Left lobe of liver (tissue), 2 donors: ENCODE data around the gene SH2D4B. TPM values are rescaled to one million over a fixed set of nuclear protein-coding genes. Genes with fewer than 3 reads are reported as not detected.
"Not testable (repeated sequence)": the region's sequence is repeated elsewhere in the genome, so short reads cannot be mapped to it uniquely, and the experiment has no call there.

Experiments used
- ATAC-seq: fragments of 200-7000 bp; cut with Tn5 transposase; one replicate; pipeline ENCODE4 v1.9.1; 2020; ENCODE audit warnings: mild to moderate bottlenecking, moderate library complexity
- DNase-seq: peaks from one replicate; pipeline ENCODE4 v3.0.0-alpha.2; 2020; ENCODE audit warnings: low spot score
- total RNA-seq: library from RNA; stranded (reverse); gene quantifications from one replicate; pipeline ENCODE4 v1.2.1, GENCODE V29; 2021
- donor health status: DM: no; HTN: no; CAD: no; lungs with moderate emphysema.
- donor health status: DM: no; HTN: yes; CAD: no.

The SH2D4B gene
- total RNA-seq, 1 donor from 2014 or later = not detected

- DNase-seq = no peak
- no peak for ATAC-seq
Measured at GRCh38 chr10:80522756-80523363, 14.8 kb upstream of the SH2D4B start.

- DNase-seq = no peak
- ATAC-seq = peak; percentile 23
Measured at GRCh38 chr10:80523773-80524172, 13.9 kb upstream of the SH2D4B start.

GRCh38 chr10:80524190-80524909 lies 13.4 kb upstream of the SH2D4B start:
- DNase-seq = no peak
- peak; percentile 10 for ATAC-seq

DNA sequence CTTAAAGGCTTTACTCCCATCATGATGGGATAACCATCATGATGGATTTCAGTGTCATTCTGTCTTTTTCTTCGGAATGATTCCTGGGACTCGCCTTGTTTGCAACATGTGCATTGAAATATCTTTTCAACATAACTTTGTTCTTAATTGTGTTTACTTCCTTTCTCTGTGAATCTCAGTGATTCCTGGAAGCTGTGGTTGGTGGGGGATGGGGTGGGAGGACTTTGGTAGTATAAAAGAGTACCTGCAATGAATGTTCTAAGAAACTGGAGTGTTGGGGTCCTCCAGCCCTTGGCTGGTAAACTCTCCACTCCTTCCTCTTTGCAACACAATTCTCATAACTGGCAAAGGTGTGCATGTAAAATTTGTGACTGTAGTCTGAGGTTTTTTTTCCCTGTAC lies 11.5 kb upstream of the SH2D4B start:
- no peak for DNase-seq

GRCh38 chr10:80526742-80527141 lies 11.0 kb upstream of the SH2D4B start:
- no peak for DNase-seq
- no peak for ATAC-seq

More for the DNA sequence above, 11.5 kb upstream of the SH2D4B start:
- ATAC-seq = no peak

- no peak for ATAC-seq
- no peak for DNase-seq
Measured at GRCh38 chr10:80528185-80528700, 9.5 kb upstream of the SH2D4B start.

DNA sequence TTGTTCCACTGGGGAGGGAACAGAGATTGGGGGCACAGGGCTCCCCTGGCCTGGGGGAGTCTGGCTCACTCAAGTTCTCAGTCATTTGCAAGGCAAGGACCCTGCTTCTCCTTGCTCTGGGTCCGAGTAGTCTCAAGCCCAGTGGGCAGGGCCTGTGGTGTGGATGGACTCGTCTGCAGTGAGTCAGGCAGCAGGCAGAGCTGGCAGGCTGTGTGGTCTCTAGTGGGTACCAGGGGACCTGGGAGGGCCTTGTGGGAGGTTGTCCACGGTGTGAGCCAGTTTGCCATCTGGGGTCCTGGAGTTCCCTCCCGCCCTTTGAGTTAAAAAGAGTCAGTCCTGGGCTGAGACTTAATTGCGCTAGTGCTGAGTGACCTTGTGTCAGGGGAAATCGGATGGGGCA lies 8.8 kb upstream of the SH2D4B start:
- DNase-seq (no peak), ATAC-seq (no peak)

DNA sequence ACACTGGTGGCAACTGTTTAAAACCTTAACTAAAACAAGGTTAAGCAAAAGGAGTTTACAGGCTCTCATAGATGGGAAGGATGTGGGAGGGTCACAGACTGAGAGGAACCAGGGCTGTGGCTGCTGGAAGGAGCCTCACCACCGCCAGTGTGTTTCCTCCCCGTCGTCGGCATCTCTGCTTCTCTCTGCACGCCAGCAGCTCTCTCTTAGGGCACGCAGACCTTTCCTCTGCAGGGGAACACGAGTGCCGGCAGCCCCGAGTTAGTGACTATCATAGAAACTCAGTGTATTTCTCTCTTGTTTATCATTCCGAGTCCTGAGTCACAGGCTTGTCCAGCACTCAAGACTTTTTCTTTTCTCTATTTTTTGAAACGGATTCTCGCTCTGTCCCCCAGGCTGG lies 8.1 kb upstream of the SH2D4B start:
- DNase-seq = no peak

GRCh38 chr10:80530251-80530650 lies 7.5 kb upstream of the SH2D4B start:
- DNase-seq (no peak), ATAC-seq (peak; percentile 84)

More for the DNA sequence above, 8.1 kb upstream of the SH2D4B start:
- ATAC-seq = peak; percentile 49

DNA sequence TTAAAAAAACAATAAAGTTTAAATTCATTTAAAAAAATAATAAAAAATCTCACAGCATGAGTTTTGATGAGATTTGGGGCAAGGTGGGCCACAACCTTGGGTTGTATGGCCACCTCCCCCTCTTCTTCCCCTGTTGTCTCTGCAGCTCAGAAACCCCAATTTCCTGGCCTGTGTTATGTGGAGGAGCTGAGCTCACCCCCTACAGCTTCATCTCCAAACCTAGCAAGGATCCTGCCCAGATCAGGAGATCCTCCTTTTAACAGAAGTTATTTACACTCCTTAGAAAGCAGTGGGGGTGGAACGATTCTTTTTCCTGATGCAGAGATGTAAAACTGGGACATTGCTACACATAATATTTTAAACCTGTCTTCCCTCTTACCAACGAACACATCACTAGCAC lies 6.9 kb upstream of the SH2D4B start:
- DNase-seq = no peak
- no peak for ATAC-seq

GRCh38 chr10:80532571-80532970 lies 5.1 kb upstream of the SH2D4B start:
- ATAC-seq (no peak), DNase-seq (no peak)

DNA sequence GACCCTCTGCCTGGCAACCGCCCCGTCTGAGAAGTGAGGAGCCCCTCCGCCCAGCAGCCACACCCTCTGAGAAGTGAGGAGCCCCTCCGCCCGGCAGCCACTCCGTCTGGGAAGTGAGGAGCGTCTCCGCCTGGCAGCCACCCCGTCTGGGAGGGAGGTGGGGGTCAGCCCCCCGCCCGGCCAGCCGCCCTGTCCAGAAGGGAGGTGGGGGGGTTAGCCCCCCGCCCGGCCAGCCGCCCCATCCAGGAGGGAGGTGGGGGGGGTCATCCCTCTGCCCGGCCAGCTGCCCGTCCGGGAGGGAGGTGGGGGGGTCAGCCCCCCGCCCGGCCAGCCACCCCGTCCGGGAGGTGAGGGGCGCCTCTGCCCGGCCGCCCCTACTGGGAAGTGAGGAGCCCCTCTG lies 3.6 kb upstream of the SH2D4B start:
- not testable (repeated sequence) for ATAC-seq, DNase-seq

DNA sequence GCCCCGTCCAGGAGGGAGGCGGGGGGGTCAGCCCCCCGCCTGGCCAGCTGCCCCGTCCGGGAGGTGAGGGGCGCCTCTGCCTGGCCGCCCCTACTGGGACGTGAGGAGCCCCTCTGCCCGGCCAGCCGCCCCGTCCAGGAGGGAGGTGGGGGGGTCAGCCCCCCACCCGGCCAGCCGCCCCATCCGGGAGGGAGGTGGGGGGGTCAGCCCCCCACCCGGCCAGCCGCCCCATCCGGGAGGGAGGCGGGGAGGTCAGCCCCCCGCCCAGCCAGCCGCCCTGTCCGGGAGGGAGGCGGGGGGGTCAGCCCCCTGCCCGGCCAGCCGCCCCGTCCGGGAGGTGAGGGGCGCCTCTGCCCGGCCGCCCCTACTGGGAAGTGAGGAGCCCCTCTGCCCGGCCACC lies 3.1 kb upstream of the SH2D4B start:
- not testable (repeated sequence) for ATAC-seq
- peak; percentile 21 for DNase-seq

DNA sequence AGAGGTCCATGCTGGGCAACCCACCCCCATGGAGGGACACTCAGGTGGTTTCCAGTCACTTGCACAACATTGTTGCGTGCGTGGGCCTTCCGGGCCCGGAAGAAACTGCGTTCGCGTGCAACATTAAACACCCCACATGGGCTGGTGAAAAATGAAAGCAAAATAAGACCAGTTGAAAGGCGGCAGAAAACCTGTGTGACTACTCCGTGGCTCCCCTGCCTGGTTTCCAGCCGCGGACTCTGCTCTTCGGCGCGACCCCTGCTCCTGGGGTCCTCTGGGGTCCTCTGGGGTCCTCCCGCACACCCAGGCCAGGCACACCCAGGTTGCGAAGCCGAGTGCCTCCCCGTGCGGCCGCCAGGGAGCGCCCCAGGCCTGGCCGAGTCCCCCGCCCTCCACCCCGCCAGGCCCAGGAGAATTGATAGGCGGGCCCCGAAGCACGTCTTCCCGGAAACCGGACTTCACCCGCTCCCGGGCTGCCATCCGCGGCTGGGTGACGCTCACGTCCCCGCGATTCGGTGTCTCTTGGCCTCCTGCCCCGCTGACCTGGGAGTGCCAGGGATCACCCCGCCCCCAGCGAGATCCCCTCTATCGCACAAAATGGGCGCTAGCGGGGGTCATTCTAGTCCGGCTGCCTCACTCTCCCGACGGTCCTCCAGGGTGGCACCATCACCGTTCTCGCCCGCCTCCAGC lies 1.9 kb upstream of the SH2D4B start:
- ATAC-seq = peak; percentile 96
- DNase-seq = peak; percentile 86

GRCh38 chr10:80536361-80536835 lies 1.3 kb upstream of the SH2D4B start:
- DNase-seq (no peak), ATAC-seq (peak; percentile 9)

DNA sequence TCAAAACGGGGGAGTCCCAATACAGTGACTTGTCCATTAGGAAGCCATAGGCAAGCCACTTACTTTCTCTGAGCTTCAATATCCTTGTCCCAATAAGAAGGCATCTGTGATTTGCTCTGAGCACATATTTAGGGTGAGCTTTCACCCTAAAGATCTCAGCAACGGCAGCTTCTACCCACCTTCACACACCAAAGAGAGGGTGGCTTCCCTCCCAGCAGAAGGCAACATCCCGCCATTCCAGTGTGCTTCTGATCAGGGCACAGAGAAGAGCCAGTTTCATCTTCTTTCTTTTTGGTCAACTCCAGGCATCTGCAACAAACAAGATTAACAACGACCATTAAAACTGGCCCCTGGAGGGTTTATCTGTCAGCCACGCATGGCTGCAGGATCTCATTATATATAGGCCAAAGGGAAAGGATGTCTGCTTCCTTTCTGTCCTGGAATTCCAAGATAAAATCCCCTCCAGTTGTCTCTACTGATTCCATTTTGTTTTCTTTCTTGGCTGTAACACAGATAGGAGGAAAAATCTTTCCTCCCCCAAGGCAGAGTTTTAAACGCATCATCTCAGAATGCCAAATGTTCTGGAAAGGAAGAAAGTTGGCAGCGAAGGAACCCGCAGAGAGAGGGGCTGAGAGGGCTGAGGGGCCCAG lies 491 bp upstream of the SH2D4B start:
- DNase-seq = peak; percentile 11
- ATAC-seq = no peak

GRCh38 chr10:80538481-80539185 lies 931 bp downstream of the SH2D4B start:
- DNase-seq (no peak), ATAC-seq (no peak)

- ATAC-seq = no peak
- peak; percentile 48 for DNase-seq
Measured at GRCh38 chr10:80539421-80540031, 1.8 kb downstream of the SH2D4B start.

DNA sequence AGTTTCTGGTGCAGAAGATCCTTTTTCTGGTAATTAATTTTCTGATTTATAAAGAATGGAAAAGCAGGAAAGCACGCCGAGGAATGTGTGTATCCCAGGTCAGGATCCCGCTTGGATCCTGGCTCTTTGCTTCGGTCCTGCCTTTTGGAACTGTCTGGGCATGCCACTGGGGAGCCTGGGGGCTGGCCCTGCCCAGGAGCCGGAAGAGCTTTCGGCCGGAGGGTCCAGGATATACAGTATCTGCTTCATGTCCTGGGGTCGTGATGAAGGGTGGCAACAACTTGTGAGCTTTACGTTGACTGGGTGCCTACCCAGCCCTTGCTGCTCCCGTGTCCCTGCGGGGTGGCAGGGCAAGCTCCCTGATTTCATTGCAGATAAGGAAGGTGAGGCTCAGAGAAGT lies 2.4 kb downstream of the SH2D4B start:
- peak; percentile 27 for DNase-seq
- ATAC-seq = no peak

DNA sequence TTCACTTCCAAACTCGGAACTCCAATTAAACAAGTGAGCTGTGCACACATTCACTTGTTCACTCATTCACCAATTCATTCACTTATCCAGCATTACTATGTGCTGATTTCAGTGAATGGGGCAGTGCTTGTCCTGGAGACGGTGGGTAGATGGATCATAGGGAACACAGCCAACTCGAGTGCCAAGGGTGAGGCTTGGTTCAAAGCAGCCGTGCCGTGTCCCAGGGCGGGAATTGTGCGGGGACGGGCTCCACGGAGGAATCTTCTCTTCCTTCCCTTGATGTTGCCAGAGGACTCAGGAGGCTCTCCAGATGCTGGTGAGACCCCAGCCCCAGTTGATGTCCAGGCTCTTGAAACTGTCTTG lies 2.9 kb downstream of the SH2D4B start:
- DNase-seq = peak; percentile 35
- no peak for ATAC-seq
